ENCODE data around the gene DIO3. TPM values are rescaled to one million over a fixed set of nuclear protein-coding genes. Genes with fewer than 3 reads are reported as not detected.

The DIO3 gene
- total RNA-seq, 1 experiment from 2014 or later = 4.4 TPM

GRCh38 chr14:101581806-101582205 is 20.5 kb downstream of the DIO3 start:
- Histone ChIP-seq H3K27ac (ENCODE audit: low read length) (no peak overlapping the region), H3K9me3 (ENCODE audit: control insufficient read depth, insufficient read depth, low read depth, low read length) (no peaks in the 10 kb centered on the region), H3K27me3 (ENCODE audit: control insufficient read depth, insufficient read depth, low read length) (no peaks in the 10 kb centered on the region), H3K36me3 (ENCODE audit: control insufficient read depth, insufficient read depth, low read length) (no peaks in the 10 kb centered on the region), H3K4me1 (ENCODE audit: control insufficient read depth, insufficient read depth, low read length) (no peaks in the 10 kb centered on the region), H3K4me3 (ENCODE audit: low read depth in 2 of 2, low read length in 2 of 2) (no peak overlapping the region)
- ATAC-seq = no peak
- POLR2A ChIA-PET = no interaction called here
- in situ Hi-C loops (cut with HindIII; ENCODE audit: low pct_unique_long_range_greater_than_20kb, low sequenced_read_pairs) (no loop called here), intact Hi-C loops (cut with micrococcal nuclease; ENCODE audit: unreplicated experiment) (no loop called here)
- no TSS peak for BruUV-seq (replicated peaks)
- CTCF ChIA-PET = no interaction called here
- DNase-seq (ENCODE audit: low read depth, low spot score) = no peak
- TF ChIP-seq POLR2AphosphoS5 (IDR thresholded peaks at IDR 0.05; ENCODE audit: low read depth, low read length) = no peak
- TF ChIP-seq TCF7L2 (IDR thresholded peaks at IDR 0.05; ENCODE audit: low read depth, low read length) = no peak
- TF ChIP-seq SIN3A (IDR thresholded peaks at IDR 0.05; ENCODE audit: borderline replicate concordance, insufficient read depth, low read depth, low read length) = no peak

DNA sequence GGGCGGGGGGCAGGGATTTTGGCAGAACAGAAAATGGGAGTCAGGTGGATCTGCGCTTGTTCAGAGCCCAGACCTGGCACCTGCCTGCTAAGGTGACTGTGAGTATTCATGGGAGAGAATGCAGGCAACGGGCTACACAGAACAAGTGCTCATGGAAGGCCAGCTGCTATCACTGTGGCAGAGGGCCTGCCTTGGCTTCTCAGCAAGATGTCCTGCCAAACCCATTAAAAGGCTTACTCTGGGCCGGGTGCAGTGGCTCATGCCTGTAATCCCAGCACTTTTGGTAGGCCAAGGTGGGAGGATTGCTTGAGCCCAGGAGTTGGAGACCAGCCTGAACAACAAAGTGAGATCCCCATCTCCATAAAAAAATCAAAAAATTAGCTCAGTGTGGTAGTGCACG is 21.0 kb downstream of the DIO3 start:
- no peaks in the 10 kb centered on the region for H3K4me1 ChIP-seq (ENCODE audit: control insufficient read depth, insufficient read depth, low read length)
- TF ChIP-seq POLR2AphosphoS5 (IDR thresholded peaks at IDR 0.05; ENCODE audit: low read depth, low read length) (no peak), REST (IDR thresholded peaks at IDR 0.05; ENCODE audit: insufficient read depth in 1 of 2, low read depth in 2 of 2, low read length in 1 of 2) (no peak)
- TF ChIP-seq, protein P1, sequence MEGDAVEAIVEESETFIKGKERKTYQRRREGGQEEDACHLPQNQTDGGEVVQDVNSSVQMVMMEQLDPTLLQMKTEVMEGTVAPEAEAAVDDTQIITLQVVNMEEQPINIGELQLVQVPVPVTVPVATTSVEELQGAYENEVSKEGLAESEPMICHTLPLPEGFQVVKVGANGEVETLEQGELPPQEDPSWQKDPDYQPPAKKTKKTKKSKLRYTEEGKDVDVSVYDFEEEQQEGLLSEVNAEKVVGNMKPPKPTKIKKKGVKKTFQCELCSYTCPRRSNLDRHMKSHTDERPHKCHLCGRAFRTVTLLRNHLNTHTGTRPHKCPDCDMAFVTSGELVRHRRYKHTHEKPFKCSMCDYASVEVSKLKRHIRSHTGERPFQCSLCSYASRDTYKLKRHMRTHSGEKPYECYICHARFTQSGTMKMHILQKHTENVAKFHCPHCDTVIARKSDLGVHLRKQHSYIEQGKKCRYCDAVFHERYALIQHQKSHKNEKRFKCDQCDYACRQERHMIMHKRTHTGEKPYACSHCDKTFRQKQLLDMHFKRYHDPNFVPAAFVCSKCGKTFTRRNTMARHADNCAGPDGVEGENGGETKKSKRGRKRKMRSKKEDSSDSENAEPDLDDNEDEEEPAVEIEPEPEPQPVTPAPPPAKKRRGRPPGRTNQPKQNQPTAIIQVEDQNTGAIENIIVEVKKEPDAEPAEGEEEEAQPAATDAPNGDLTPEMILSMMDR (IDR thresholded peaks at IDR 0.05) = no peak
- H3K36me3 ChIP-seq (ENCODE audit: control insufficient read depth, insufficient read depth, low read length) = no peaks in the 10 kb centered on the region
- intact Hi-C loops (cut with micrococcal nuclease; ENCODE audit: unreplicated experiment) (no loop called here), in situ Hi-C loops (cut with HindIII; ENCODE audit: low pct_unique_long_range_greater_than_20kb, low sequenced_read_pairs) (no loop called here)
- no peaks in the 10 kb centered on the region for H3K9me3 ChIP-seq (ENCODE audit: control insufficient read depth, insufficient read depth, low read depth, low read length)
- BruUV-seq (replicated peaks) = no TSS peak
- no peak overlapping the region for H3K4me3 ChIP-seq (ENCODE audit: low read depth in 2 of 2, low read length in 2 of 2)
- no peak overlapping the region for H3K27ac ChIP-seq (ENCODE audit: low read length)
- DNase-seq (ENCODE audit: low read depth, low spot score) (no peak), ATAC-seq (no peak)
- no peaks in the 10 kb centered on the region for H3K27me3 ChIP-seq (ENCODE audit: control insufficient read depth, insufficient read depth, low read length)
- ChIA-PET POLR2A (no interaction called here), CTCF (no interaction called here)

GRCh38 chr14:101583006-101583714 is 21.9 kb downstream of the DIO3 start:
- TF ChIP-seq SIN3A (IDR thresholded peaks at IDR 0.05; ENCODE audit: borderline replicate concordance, insufficient read depth, low read depth, low read length) (no peak), TCF7L2 (IDR thresholded peaks at IDR 0.05; ENCODE audit: low read depth, low read length) (no peak)
- in situ Hi-C loops (cut with HindIII; ENCODE audit: low pct_unique_long_range_greater_than_20kb, low sequenced_read_pairs) = no loop called here
- intact Hi-C loops (cut with micrococcal nuclease; ENCODE audit: unreplicated experiment) = no loop called here
- Histone ChIP-seq H3K27ac (ENCODE audit: low read length) (no peak overlapping the region), H3K4me3 (ENCODE audit: low read depth in 2 of 2, low read length in 2 of 2) (no peak overlapping the region), H3K9me3 (ENCODE audit: control insufficient read depth, insufficient read depth, low read depth, low read length) (no peaks in the 10 kb centered on the region), H3K36me3 (ENCODE audit: control insufficient read depth, insufficient read depth, low read length) (no peaks in the 10 kb centered on the region), H3K4me1 (ENCODE audit: control insufficient read depth, insufficient read depth, low read length) (no peaks in the 10 kb centered on the region), H3K27me3 (ENCODE audit: control insufficient read depth, insufficient read depth, low read length) (no peaks in the 10 kb centered on the region)
- ATAC-seq (no peak), DNase-seq (ENCODE audit: low read depth, low spot score) (no peak)
- ChIA-PET POLR2A (no interaction called here), CTCF (no interaction called here)
- BruUV-seq (replicated peaks) = no TSS peak
